ENCODE data around the gene GRB2.

GRB2 gene

GRCh38 chr17:75271233-75271954, 134.1 kb downstream of the GRB2 start:
- DNase-seq = peak; percentile 88 to 94
- TF ChIP-seq POLR2A (IDR thresholded peaks at IDR 0.05; ENCODE audit: low read length) (peak; percentile 69), GATA1 (IDR thresholded peaks at IDR 0.05; ENCODE audit: low read depth, low read length) (no peak)

- TF ChIP-seq POLR2A (IDR thresholded peaks at IDR 0.05; ENCODE audit: low read length) (peak; percentile 69), GATA1 (IDR thresholded peaks at IDR 0.05; ENCODE audit: low read depth, low read length) (no peak)
These were observed 134.6 kb downstream of the GRB2 start, which contains the start of gene MIF4GD for GRCh38 chr17:75270966-75271232. Gene MIF4GD, minus strand, starts transcription at chr17:75271231. Its CDS starts 1,036 bp downstream, at chr17:75270195.

GRCh38 chr17:75270218-75270965, 135.1 kb downstream of the GRB2 start:
- TF ChIP-seq POLR2A (IDR thresholded peaks at IDR 0.05; ENCODE audit: low read length) = no peak
- TF ChIP-seq GATA1 (IDR thresholded peaks at IDR 0.05; ENCODE audit: low read depth, low read length) = no peak
- DNase-seq = peak; percentile 78 to 86

More at GRCh38 chr17:75270966-75271232, 134.6 kb downstream of the GRB2 start, which contains the start of gene MIF4GD:
- no peak for DNase-seq

GRCh38 chr17:75269844-75270217, 135.6 kb downstream of the GRB2 start:
- DNase-seq = no peak
- TF ChIP-seq POLR2A (IDR thresholded peaks at IDR 0.05; ENCODE audit: low read length) (no peak), GATA1 (IDR thresholded peaks at IDR 0.05; ENCODE audit: low read depth, low read length) (no peak)

All from erythroblast (primary cell).